NOMO-1 (cell line): Measurements from ENCODE around the gene SLC9A3.

Experiments used
- DNase-seq, 2 experiments: peaks; one replicate each; lab custom pipeline; 2025; ENCODE audit not compliant: unreplicated experiment in 2 of 2; lab: John Stamatoyannopoulos, UW

SLC9A3 gene

GRCh38 chr5:464843-465590 is 59.2 kb downstream of the SLC9A3 start:
- no peak for DNase-seq

- no peak for DNase-seq
Measured at GRCh38 chr5:464446-464842, 59.8 kb downstream of the SLC9A3 start.

- no peak for DNase-seq
Measured at GRCh38 chr5:463952-464351, 60.3 kb downstream of the SLC9A3 start.

GRCh38 chr5:463301-463700 is 60.9 kb downstream of the SLC9A3 start:
- no peak for DNase-seq

GRCh38 chr5:462051-462481 is 62.2 kb downstream of the SLC9A3 start:
- no peak for DNase-seq

GRCh38 chr5:460273-460625 is 64.0 kb downstream of the SLC9A3 start:
- no peak for DNase-seq

- DNase-seq = no peak
Measured at GRCh38 chr5:459562-460272, 64.5 kb downstream of the SLC9A3 start.

- DNase-seq = no peak
Measured at GRCh38 chr5:458547-459353, 65.5 kb downstream of the SLC9A3 start.

- no peak for DNase-seq
Measured at GRCh38 chr5:457195-457961, 66.9 kb downstream of the SLC9A3 start.

- DNase-seq = no peak
Measured at GRCh38 chr5:456351-457194, 67.7 kb downstream of the SLC9A3 start.

- DNase-seq = no peak
Measured at GRCh38 chr5:455806-456205, 68.4 kb downstream of the SLC9A3 start.

GRCh38 chr5:454936-455335 is 69.3 kb downstream of the SLC9A3 start:
- no peak for DNase-seq

GRCh38 chr5:453725-454481 is 70.3 kb downstream of the SLC9A3 start:
- DNase-seq = no peak

- no peak for DNase-seq
Measured at GRCh38 chr5:452978-453710, 71.1 kb downstream of the SLC9A3 start.

- DNase-seq = no peak
Measured at GRCh38 chr5:451587-452458, 72.4 kb downstream of the SLC9A3 start.

GRCh38 chr5:449151-449550 is 75.1 kb downstream of the SLC9A3 start:
- DNase-seq = peak; percentile 68 to 82

GRCh38 chr5:448766-449090 is 75.5 kb downstream of the SLC9A3 start:
- no peak for DNase-seq
